ENCODE data around the gene ST6GALNAC4. TPM values are rescaled to one million over a fixed set of nuclear protein-coding genes. Genes with fewer than 3 reads are reported as not detected.

The ST6GALNAC4 gene
- polyA plus RNA-seq, 1 donor (not counting 4 experiments of a cell fraction or from before 2014, with no cell fraction given), result 5.8 TPM

DNA sequence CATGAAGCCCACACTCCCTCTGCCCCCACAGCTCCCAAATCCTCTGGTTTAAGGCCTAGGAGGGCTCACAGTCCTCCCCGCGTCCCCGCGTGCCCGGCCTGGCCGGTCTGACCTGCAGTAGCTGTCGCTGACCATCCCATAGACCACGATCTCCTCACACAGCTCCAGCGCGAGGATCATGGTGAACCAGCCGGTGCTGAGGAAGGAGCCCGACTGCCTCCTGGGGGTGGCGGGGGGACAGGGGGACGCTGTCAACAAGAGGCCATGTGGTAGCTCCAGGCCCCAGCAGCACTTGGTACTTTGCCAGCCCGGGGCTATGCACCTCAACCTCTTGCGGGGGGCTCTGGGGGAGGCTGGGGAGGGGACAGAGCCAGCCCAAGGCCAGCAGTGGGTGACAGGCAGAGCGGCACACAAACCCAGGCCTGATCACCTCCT, 7.0 kb downstream of the ST6GALNAC4 start:
- Histone ChIP-seq H4K20me1 (ENCODE audit: control insufficient read depth, extremely low read depth, insufficient read depth, low read length) (no peaks in the 10 kb centered on the region), H3K4me3 (ENCODE audit: control insufficient read depth in 2 of 3, extremely low read depth in 1 of 3, insufficient read depth in 2 of 3, low read depth in 1 of 3, low read length in 3 of 3) (no peak overlapping the region), H3K79me2 (ENCODE audit: control insufficient read depth, insufficient read depth, low read length) (no peaks in the 10 kb centered on the region), H2AFZ (ENCODE audit: control insufficient read depth, low read length) (no peak overlapping the region), H3K36me3 (ENCODE audit: control insufficient read depth in 2 of 2, extremely low read depth in 1 of 2, insufficient read depth in 2 of 2, low read length in 2 of 2) (peaks cover 0 to 4% of the 10 kb centered on the region in 2 experiments), H3K4me2 (ENCODE audit: control insufficient read depth, extremely low read depth, insufficient read depth, low read depth, low read length) (no peak overlapping the region), H3K27me3 (ENCODE audit: control insufficient read depth, extremely low read depth, insufficient read depth, low read length) (no peaks in the 10 kb centered on the region), H3K27ac (ENCODE audit: control insufficient read depth, insufficient read depth, low read length) (no peak overlapping the region), H3K4me1 (ENCODE audit: control insufficient read depth, extremely low read depth, insufficient read depth, low read length) (no peaks in the 10 kb centered on the region), H3K9me1 (ENCODE audit: control insufficient read depth, extremely low read depth, insufficient read depth, low read length) (no peaks in the 10 kb centered on the region), H3K9ac (ENCODE audit: control insufficient read depth, extremely low read depth, insufficient read depth, low read length) (no peak overlapping the region), H3K9me3 (ENCODE audit: control insufficient read depth, low read depth, low read length) (no peaks in the 10 kb centered on the region)
- no peak for TF ChIP-seq EZH2 (IDR thresholded peaks at IDR 0.05; ENCODE audit: low read length)
- TF ChIP-seq, protein P1, sequence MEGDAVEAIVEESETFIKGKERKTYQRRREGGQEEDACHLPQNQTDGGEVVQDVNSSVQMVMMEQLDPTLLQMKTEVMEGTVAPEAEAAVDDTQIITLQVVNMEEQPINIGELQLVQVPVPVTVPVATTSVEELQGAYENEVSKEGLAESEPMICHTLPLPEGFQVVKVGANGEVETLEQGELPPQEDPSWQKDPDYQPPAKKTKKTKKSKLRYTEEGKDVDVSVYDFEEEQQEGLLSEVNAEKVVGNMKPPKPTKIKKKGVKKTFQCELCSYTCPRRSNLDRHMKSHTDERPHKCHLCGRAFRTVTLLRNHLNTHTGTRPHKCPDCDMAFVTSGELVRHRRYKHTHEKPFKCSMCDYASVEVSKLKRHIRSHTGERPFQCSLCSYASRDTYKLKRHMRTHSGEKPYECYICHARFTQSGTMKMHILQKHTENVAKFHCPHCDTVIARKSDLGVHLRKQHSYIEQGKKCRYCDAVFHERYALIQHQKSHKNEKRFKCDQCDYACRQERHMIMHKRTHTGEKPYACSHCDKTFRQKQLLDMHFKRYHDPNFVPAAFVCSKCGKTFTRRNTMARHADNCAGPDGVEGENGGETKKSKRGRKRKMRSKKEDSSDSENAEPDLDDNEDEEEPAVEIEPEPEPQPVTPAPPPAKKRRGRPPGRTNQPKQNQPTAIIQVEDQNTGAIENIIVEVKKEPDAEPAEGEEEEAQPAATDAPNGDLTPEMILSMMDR (optimal IDR thresholded peaks at IDR 0.05 in 1 of 3, IDR thresholded peaks at IDR 0.05 in 1 of 3, conservative IDR thresholded peaks at IDR 0.05 in 1 of 3; ENCODE audit: extremely low read depth in 1 of 3, insufficient read depth in 2 of 3, low read length in 3 of 3), result no peak
- dilution Hi-C loops (cut with MboI; ENCODE audit: extremely low pct_ligation_motif_present, low sequenced_read_pairs), result no loop called here
- FAIRE-seq (no peak), DNase-seq (ENCODE audit: low read depth, low spot score) (no peak)

DNA sequence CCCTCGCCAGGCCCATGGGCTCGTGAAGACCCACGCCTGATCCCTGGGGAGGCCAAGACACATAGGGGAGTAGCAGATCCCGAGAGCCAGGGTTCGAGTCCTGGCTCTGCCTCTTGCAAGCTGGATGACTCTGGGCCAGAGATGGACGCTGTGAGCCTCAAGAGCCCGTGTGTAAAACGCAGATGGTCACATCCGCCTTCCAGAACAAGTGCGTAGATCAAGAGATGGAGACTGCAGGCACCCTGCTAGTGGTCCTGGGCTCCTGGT, 8.2 kb downstream of the ST6GALNAC4 start:
- no peak overlapping the region for H3K4me3 ChIP-seq (ENCODE audit: control insufficient read depth in 2 of 3, extremely low read depth in 1 of 3, insufficient read depth in 2 of 3, low read depth in 1 of 3, low read length in 3 of 3)
- dilution Hi-C loops (cut with MboI; ENCODE audit: extremely low pct_ligation_motif_present, low sequenced_read_pairs), result no loop called here
- FAIRE-seq (no peak), DNase-seq (ENCODE audit: low read depth, low spot score) (no peak)
- H3K9me3 ChIP-seq (ENCODE audit: control insufficient read depth, low read depth, low read length), result no peaks in the 10 kb centered on the region
- H3K79me2 ChIP-seq (ENCODE audit: control insufficient read depth, insufficient read depth, low read length), result no peaks in the 10 kb centered on the region
- TF ChIP-seq EZH2 (IDR thresholded peaks at IDR 0.05; ENCODE audit: low read length), result no peak
- TF ChIP-seq, protein P1 (optimal IDR thresholded peaks at IDR 0.05 in 1 of 3, IDR thresholded peaks at IDR 0.05 in 1 of 3, conservative IDR thresholded peaks at IDR 0.05 in 1 of 3; ENCODE audit: extremely low read depth in 1 of 3, insufficient read depth in 2 of 3, low read length in 3 of 3), result no peak
- H3K9me1 ChIP-seq (ENCODE audit: control insufficient read depth, extremely low read depth, insufficient read depth, low read length), result no peaks in the 10 kb centered on the region
- peaks cover 0 to 4% of the 10 kb centered on the region in 2 experiments for H3K36me3 ChIP-seq (ENCODE audit: control insufficient read depth in 2 of 2, extremely low read depth in 1 of 2, insufficient read depth in 2 of 2, low read length in 2 of 2)
- H3K27me3 ChIP-seq (ENCODE audit: control insufficient read depth, extremely low read depth, insufficient read depth, low read length), result no peaks in the 10 kb centered on the region
- H2AFZ ChIP-seq (ENCODE audit: control insufficient read depth, low read length), result no peak overlapping the region
- H3K27ac ChIP-seq (ENCODE audit: control insufficient read depth, insufficient read depth, low read length), result no peak overlapping the region
- H3K4me2 ChIP-seq (ENCODE audit: control insufficient read depth, extremely low read depth, insufficient read depth, low read depth, low read length), result no peak overlapping the region
- no peaks in the 10 kb centered on the region for H4K20me1 ChIP-seq (ENCODE audit: control insufficient read depth, extremely low read depth, insufficient read depth, low read length)
- no peak overlapping the region for H3K9ac ChIP-seq (ENCODE audit: control insufficient read depth, extremely low read depth, insufficient read depth, low read length)
- H3K4me1 ChIP-seq (ENCODE audit: control insufficient read depth, extremely low read depth, insufficient read depth, low read length), result no peaks in the 10 kb centered on the region
